Measurements from ENCODE around the gene TOR1AIP2.

GRCh38 chr1:179798213-179798863, 79.3 kb downstream of the TOR1AIP2 start:
- TF ChIP-seq CTCF (IDR thresholded peaks at IDR 0.05; ENCODE audit: insufficient read depth, low read length, poor library complexity, severe bottlenecking), result no peak
- no peak for TF ChIP-seq EZH2phosphoT487 (conservative IDR thresholded peaks at IDR 0.05; ENCODE audit: low read length)

Data from SU-DHL-6 (cell line).